C4-2B (cell line): ENCODE results near the gene COL6A1.

Experiments
- CTCF ChIP-seq: fragments of 450-650 bp; conservative IDR thresholded peaks from 2 replicates; pipeline ENCODE4 v1.5.1; 2017; ENCODE audit warnings: mild to moderate bottlenecking
- ZFX ChIP-seq: fragments of 450-650 bp; IDR thresholded peaks from 2 replicates; pipeline ENCODE4 v1.6.1; 2017

GRCh38 chr21:45932922-45933502 is 48.6 kb upstream of the COL6A1 start:
- TF ChIP-seq CTCF (no peak), ZFX (no peak)
